Right kidney (tissue), 1 donor: ENCODE results near the gene BRMS1L.
"Not testable (repeated sequence)": the region's sequence is repeated elsewhere in the genome, so short reads cannot be mapped to it uniquely, and the experiment has no call there.

Experiments used
- DNase-seq: peaks from one replicate; pipeline ENCODE4 v3.0.0-alpha.2; 2016

The BRMS1L gene

DNA sequence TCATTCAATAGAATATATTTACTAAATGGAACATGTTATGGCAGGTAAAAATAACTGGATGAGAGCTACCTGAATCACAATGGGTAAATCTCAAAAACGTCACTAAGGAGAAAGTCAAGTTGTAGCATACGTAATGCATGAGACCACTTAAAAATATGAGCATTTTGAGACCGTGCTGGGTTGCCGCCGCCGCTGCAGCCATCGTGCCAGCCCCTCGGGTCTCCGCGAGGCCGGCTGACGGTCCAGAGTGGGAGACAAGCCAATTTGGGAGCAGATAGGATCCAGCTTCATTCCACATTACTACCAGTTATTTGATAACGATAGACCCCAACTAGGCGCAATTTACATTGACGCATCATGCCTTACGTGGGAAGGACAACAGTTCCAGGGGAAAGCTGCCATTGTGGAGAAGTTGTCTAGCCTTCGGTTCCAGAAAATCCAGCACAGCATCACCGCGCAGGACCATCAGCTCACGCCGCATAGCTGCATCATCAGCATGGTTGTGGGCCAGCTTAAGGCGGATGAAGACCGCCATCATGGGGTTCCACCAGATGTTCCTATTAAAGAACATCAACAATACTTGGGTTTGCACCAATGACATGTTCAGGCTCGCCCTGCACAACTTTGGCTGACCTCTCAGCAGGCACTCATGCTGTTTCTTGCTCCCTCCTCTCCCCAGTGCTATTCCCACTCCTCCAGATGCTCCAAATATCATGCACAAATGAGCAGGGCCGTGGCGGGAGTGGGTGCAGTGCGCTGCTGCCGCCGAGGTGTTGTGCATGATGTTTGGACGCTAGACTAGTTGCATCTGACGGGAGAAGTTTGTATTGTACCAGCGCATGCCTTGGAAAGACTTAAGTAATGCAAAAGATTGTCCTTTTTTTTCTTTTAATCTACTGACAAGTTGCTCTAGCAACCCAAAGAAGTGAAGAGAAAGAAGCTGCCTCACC, 6.3 kb upstream of the BRMS1L start:
- DNase-seq, result no peak

DNA sequence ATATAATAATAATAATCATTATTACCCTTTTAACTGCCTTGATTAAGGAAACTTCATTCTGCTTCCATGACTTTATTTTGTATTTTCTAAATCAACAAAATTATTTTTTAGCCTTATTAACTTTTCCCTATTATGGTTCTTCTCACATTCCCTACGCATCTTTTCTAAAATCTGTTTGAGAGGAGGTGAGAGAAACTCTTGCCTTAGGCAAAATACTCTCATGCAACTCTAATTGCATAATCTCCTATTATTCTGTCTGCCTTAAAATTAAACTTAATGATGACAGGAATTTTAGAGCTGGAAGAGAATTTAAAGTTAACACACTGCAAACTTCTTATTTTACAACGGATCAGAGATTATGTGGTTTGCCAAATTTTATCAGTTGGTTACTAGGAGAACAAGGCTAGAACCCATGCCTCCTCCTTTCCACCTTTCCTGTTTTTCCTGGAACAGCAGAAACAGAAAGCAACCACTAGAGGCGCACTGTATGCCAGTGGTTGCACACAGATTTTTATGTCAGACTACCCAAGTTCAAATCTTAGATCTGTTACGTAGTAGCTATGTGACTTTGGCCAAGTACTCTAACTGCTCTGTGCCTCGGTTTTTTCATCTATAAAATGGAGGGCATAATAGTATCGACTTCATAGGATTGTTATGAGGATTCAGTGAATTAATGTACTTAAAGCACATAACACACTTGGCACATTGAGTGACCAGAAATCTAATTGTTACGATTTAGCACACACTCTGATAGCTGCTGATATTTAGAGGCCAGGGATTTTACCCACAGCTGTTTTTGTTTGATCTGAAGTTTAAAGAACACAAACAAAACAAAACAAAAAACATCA, 4.3 kb upstream of the BRMS1L start:
- no peak for DNase-seq

DNA sequence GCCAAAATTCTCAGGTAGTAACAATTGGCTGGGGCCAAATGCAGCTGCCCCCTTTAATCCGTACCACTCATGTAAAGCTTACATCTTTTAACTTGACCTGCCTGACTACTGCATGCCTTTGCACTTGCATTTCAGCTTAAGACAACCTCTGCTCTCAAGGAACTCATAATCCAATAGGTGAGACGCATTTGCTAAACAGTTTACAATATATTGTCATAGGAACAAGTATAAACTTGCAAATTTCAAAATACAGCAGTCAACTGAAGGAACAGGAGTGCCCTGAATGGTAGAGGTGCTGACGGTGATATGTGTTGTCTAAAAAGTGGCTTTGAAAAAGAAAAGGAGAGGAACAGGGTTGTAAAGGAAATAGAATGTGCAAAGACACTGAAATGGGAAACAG, 3.6 kb upstream of the BRMS1L start:
- no peak for DNase-seq

DNA sequence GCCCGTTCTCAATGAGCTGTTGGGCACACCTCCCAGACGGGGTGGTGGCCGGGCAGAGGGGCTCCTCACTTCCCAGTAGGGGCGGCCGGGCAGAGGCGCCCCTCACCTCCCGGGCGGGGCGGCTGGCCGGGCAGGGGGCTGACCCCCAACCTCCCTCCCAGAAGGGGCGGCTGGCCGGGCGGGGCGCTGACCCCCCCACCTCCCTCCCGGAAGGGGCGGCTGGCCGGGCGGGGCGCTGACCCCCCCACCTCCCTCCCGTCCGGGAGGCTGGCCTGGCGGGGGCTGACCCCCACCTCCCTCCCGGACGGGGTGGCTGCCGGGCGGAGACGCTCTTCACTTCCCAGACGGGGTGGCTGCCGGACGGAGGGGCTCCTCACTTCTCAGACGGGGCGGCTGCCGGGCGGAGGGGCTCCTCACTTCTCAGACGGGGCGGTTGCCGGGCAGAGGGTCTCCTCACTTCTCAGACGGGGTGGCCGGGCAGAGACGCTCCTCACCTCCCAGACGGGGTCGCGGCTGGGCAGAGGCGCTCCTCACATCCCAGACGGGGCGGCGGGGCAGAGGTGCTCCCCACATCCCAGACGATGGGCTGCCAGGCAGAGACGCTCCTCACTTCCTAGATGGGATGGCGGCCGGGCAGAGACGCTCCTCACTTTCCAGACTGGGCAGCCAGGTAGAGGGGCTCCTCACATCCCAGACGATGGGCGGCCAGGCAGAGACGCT, 1.5 kb upstream of the BRMS1L start:
- not testable (repeated sequence) for DNase-seq

DNA sequence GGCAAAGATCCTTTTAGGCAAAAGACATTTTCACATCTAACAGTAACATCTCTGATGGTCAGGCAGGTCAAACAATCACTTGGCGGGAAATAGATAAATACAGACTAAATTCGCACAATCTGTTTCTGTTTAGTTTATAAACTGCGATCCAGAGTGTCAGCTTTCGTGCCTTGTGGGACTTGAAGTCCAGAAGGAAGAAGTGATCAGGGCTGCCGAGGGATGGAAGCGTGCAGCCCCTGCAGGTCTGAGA, 245 bp upstream of the BRMS1L start:
- DNase-seq, result no peak

DNA sequence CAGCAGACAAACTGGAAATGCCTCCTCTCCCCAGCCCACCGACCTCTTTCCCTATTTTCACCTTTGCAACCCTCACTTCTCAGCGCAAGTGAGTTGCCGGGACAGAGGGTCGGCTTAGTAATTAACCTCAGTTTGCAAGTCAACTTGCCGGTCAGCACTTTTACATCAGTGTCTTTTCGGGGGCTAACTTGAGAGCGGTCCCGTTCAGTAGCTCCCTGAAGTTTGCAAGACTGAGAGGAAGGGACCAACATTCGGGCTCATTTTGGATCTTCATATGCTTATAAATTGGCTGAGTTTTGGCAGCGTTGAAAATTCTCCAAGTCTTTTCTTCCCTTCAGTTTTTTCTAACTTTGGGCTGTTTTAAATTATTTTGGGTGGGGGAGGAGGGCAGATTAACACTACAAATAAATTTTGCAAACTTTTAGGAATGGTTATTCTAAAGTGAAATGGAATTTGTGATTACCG, 846 bp downstream of the BRMS1L start:
- no peak for DNase-seq

DNA sequence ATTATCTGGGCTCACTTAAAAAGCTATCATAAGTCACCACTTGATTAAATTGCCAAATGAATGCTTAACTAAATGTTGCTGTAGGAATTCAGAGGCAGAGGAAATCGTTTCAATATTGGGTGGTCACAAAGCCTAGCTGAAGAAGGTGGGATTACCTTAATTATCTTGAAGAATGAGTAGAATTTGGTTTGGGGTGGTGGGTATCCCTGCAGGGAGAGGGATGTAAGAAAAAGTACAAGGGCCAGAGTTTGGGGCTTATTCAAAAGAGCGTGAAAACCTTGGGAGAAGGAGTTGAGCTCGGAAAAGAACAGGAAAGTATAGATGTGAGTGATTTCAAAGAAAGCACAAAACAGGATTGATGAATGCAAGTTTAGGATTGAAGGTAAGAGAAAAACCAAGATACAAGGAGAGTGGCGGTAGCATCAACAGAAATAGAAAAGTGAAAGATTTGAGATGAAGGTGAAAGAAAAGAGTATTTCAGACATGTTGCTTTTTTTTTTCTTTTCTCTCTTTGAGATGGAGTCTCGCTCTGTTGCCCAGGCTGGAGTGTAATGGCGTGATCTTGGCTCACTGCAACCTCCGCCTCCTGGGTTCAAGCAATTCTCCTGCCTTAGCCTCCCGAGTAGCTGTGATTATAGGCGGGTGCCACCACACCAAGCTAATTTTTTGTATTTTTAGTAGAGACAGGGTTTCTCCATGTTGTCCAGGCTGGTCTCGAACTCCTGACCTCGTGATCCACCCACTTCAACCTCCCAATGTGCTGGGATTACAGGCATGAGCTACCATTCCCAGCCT, 1.7 kb downstream of the BRMS1L start:
- no peak for DNase-seq

DNA sequence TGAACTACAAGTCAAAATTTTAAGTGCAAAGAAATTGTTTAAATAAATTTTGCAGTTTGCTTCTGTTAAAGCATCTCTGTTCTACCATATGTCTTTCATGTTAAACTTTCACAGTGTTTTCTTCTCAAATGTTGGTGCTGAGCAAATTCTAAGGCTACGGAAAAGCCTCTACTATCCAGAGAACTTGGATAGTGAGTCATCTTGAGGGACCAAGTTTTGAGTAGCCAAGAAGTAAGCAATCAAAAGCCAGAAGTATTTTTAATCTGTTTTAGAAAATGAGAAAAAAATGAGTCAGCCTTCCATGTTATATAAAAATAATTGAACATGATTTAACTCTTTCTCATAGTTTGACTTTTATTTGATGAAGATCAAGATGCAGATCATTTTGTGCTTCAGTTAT, 3.3 kb downstream of the BRMS1L start:
- no peak for DNase-seq

DNA sequence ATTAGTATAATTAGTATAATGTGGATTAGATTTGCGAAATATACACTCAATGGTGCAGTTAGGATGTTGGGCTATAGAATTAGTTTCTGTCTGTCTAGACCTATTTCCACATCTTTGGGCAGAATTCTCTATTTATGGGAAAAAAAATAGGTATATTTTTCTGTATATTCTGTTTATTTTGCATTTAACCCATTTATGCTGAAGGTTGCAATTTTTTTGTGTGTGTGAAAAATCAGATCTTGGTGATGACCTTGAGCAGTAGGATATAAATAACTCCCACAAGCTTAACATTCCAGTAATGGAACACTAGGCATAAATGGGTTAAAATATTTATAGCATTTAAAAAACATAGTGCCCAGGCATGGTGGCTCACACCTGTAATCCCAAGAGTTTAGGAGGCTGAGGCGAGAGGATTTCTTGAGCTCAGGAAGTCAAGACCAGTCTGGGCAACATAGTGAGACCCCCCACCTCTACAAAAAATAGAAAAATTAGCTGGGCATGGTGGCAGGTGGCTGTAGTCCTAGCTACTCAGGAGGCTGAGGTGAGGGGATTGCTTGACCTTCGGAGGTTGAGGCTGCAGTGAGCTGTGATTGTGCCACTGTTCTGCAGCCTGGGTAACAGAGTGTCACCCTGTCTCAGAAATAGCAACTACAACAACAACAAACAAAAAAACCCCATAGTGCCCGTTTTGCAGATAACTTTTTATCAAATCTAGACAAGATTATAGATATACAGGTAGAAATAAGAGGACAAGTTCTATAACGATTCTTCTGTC, 9.3 kb downstream of the BRMS1L start:
- no peak for DNase-seq

DNA sequence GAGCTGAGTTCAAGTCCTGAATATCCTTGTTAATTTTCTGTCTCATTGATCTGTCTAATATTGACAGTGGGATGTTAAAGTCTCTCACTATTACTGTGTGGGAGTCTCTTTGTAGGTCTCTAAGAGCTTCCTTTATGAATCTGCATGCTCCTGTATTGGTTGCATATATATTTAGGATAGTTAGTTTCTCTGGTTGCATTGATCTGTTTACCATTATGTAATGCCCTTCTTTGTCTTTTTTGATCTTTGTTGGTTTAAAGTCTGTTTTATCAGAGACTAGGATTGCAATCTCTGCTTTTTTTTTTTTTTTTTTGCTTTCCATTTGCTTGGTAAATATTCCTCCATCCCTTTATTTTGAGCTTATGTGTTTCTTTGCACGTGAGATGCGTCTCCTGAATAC, 15.6 kb downstream of the BRMS1L start:
- DNase-seq, result not testable (repeated sequence)

DNA sequence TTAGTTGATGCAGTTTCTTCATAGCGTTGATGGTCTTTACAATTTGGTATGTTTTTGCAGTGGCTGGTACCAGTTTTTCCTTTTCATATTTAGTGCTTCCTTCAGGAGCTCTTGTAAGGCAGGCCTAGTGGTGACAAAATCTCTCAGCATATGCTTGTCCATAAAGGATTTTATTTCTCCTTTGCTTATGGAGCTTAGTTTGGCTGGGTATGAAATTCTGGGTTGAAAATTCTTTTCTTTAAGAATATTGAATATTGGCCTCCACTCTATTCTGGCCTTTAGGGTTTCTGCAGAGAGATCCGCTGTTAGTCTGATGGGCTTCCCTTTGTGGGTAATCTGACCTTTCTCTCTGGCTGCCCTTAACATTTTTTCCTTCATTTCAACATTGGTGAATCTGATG, 16.1 kb downstream of the BRMS1L start:
- not testable (repeated sequence) for DNase-seq

DNA sequence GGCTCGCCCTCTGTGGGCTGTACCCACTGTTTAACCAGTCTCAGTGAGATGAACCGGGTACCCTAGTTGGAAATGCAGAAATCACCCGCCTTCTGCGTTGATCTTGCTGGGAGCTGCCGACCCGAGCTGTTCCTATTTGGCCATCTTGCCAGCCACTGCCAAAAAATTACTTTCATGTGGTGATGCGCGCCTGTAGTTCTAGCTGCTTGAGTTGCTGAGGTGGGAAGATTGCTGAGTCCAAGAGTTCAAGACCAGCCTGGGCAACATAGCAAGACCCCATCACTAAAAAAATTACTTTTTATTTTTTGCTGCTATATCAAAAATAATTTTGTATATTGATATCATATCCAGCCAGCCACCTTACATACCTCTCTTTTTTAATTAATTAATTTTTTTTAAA, 18.4 kb downstream of the BRMS1L start:
- DNase-seq, result no peak

DNA sequence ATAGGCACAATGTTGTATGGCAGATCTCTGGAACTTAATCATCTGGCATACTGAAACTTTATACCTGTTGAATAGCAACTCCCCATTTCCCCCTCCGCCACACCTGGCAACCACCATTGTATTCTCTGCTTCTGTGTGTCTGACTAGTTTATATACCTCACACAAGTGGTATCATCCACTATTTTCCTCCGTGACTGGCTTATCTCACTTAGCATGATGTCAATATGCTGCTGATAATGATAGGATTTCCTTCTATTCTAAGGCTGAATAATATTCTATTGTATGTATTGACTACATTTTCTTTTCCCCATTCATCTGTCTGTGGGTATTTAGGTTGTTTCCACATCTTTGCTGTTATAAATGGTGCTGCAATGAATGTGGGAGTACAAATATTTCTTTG, 21.5 kb downstream of the BRMS1L start:
- DNase-seq, result no peak

DNA sequence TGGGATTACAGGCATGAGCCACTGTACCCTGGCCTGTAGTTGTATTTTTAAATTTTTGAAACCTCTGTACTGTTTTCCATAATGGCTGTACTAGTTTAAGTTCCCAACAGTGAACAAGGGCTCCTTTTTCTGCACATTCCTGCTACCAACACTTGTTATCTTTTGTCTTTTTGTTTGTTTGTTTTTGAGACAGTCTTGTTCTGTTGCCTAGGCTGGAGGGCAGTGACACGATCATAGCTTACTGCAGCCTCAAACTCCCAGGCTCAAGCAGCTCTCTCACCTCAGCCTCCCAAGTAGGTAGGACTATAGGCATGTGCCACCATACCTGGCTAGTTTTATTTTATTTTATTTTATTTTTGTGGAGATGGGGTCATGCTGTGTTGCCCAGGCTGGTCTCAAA, 23.0 kb downstream of the BRMS1L start:
- no peak for DNase-seq

DNA sequence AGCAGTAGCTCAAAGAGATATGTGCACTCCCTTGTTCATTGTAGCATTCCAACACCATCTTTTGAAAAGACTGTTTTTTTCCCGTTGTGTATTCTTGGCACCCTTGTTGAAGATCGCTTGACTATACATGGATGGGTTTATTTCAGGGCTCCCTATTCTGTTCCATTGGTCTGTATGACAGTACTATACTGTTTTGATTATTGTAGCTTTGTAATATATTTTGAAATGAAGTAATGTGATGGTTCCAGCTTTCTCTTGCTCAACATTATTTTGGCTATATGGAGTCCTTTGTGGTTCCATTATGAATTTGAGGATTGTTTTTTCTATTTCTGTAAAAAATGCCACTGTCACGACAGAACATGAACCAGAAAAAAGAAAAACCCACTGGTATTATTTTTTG, 25.7 kb downstream of the BRMS1L start:
- DNase-seq, result no peak

DNA sequence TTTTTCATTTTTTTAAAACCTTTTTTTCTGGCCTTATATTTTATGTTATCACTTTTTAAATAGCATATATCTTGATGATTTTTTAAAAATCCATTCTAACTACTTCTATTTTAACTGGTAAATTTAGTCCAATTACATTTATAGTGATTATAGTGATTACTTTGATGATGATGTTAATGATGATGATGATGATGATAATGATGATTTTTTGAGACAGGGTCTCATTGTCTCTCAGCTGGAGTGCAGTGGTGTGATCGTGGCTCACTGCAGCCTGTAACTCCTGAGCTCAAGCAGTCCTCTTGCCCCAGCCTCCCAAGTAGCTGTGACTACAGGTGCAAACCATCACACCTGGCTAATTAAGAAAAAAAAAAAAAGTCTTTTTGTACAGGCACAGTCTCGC, 27.1 kb downstream of the BRMS1L start:
- no peak for DNase-seq

DNA sequence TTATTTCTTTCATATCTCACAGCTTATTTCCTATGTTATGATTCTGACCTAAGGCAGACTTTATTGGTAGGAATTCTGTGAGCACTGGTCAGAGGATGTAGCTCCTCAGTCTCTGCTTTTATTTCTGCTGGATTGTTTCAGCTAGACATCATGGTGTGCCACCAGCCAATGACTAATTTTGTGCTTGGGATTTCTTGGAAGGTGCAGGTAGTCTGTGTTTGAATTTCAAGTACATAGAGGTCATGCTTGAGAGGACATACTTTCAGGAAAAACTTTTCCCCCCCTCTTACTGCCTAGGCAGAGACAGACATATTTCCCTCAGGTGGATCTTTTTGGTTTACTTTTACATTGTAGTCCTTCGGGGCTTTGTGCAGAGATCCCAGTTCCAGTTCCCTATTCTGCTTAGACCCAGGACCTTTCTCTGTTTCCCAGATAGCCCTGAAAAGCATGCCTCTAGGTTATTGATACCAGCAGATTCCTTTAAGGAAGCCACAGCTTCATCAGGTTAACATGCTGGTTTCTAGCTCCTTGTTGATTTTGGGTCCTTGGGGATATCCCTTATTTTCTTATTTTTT, 28.6 kb downstream of the BRMS1L start:
- no peak for DNase-seq

DNA sequence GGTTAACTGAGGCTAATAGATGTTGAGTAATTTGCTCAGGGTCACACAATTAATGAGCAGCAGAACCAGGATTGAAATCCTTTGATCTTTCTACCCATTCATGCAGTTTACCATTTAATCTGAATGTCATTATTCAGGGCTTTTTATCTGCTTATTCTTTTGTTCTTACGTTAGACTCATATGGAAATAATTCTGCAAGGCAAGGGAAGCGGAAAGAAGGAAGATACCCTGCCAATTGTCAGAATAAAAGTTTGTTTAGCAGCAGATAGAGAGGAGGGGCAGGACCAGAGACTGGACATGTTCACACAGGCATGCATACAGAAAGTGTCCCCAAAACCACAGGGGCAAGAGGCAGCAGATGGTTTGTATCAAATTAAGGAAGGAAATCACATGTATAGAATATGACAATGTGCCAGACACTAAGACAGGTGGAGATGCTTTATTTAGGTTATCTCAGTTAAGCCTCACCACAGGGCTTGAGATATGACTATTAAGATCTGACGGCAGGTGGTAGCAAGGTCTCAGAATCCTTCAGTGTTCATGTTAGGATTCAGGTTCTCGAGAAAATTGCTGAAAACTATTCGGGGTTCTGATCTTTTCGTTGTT, 29.8 kb downstream of the BRMS1L start:
- no peak for DNase-seq

DNA sequence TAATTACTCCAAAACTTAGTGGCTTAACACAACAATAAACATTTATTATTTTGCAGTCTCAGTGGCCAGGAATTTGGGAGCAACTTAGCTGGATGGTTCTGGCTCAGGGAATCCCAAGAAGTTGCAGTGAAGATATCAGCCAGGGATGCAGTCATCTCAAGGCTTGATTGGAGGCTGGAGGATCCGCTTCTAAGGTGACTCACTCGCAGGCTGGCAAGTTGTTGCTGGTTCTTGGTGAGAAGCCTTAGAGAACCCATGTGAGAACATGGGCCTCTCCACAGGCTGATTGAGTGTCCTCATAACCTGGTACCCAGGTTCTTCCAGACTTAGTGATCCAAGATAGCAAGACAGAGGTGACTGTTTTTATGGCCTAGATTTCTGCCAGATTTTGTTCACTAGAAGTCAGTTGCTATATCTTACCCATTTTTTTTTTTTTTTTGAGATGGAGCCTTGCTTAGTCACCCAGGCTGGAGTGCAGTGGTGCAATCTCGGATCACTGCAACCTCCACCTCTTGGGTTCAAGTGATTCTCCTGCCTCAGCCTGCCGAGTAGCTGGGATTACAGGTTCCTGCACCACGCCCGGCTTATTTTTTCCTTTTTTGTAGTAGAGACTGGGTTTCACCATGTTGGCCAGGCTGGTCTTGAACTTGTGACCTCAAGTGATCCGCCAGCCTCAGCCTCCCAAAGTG, 32.5 kb downstream of the BRMS1L start:
- DNase-seq, result no peak
